Endothelial cell of umbilical vein (primary cell): ENCODE results near the gene SMC1B. TPM values are rescaled to one million over a fixed set of nuclear protein-coding genes. Genes with fewer than 3 reads are reported as not detected.

Experiments used
- BruUV-seq: library from RNA; stranded (reverse); fragments of 400-500 nt; replicated peaks from 2 replicates; lab custom pipeline; 2021; lab: Mats Ljungman, UMichigan
- CTCF ChIA-PET: fragments of 300-600, 350-600 bp; sonication (Branson Sonifier 250); formaldehyde crosslinking; loops from one replicate; lab custom pipeline; 2021; ENCODE audit warnings: antibody characterized with exemption, inconsistent platforms; lab: Charles Lee
- POLR2A ChIA-PET: fragments of 300-600, 350-600 bp; sonication (Branson Sonifier 250); formaldehyde crosslinking; loops from one replicate; lab custom pipeline; 2021; ENCODE audit warnings: antibody characterized with exemption, inconsistent platforms; lab: Charles Lee
- DNase-seq: peaks from one replicate; pipeline ENCODE4 v3.0.0-alpha.2; 2011; ENCODE audit warnings: low read depth, low spot score
- FAIRE-seq: peaks from 2 replicates; lab custom pipeline; 2011; peaks lifted over from hg19 to GRCh38; lab: Jason Lieb, UNC
- H2AFZ ChIP-seq: 2 replicates; pipeline ENCODE4 v1.6.0; 2012; ENCODE audit warnings: low read depth, low read length, control low read depth, inconsistent platforms
- H3K27ac ChIP-seq: 2 replicates; pipeline ENCODE4 v1.5.1; 2011; ENCODE audit warnings: low read depth, mild to moderate bottlenecking, control low read depth, low read length, moderate library complexity; ENCODE audit not compliant: insufficient read depth
- H3K27me3 ChIP-seq, 2 experiments: 2 replicates each; pipeline versions ENCODE4 v1.6.0 to v1.6.1; 2011; ENCODE audit warnings: low read length in 2 of 2, mixed read lengths in 1 of 2; ENCODE audit not compliant: control insufficient read depth in 2 of 2, insufficient read depth in 2 of 2
- H3K36me3 ChIP-seq, 2 experiments: 2 replicates in 1 of 2; 3 replicates in 1 of 2; pipeline ENCODE4 v1.5.1; 2011; ENCODE audit warnings: low read length in 2 of 2, mild to moderate bottlenecking in 1 of 2, moderate library complexity in 1 of 2; ENCODE audit not compliant: control insufficient read depth in 2 of 2, insufficient read depth in 2 of 2; ENCODE audit errors: extremely low read depth in 1 of 2
- H3K4me1 ChIP-seq: 3 replicates; pipeline ENCODE4 v1.5.1; 2011; ENCODE audit warnings: mild to moderate bottlenecking, low read length; ENCODE audit not compliant: control insufficient read depth, insufficient read depth; ENCODE audit errors: extremely low read depth
- H3K4me2 ChIP-seq: 2 replicates; pipeline ENCODE4 v1.6.1; 2011; ENCODE audit warnings: low read length, control low read depth, mixed read lengths; ENCODE audit not compliant: insufficient read depth
- H3K4me3 ChIP-seq, 3 experiments: fragments of 200-600 bp in 1 of 3; sonication (generic), shearing (Covaris generic) in 1 of 3; replicated peaks in 1 of 3; 2 replicates each; pipeline ENCODE4 v1.5.1; 2011 to 2016; ENCODE audit warnings: control low read depth in 3 of 3, low read length in 3 of 3, mild to moderate bottlenecking in 2 of 3, inconsistent platforms in 1 of 3, low read depth in 1 of 3, moderate library complexity in 1 of 3; ENCODE audit not compliant: insufficient read depth in 1 of 3
- H3K79me2 ChIP-seq: 2 replicates; pipeline ENCODE4 v1.6.0; 2012; ENCODE audit warnings: low read length, inconsistent platforms; ENCODE audit not compliant: control insufficient read depth, insufficient read depth
- H3K9ac ChIP-seq: replicated peaks from 2 replicates; pipeline ENCODE3; 2011; ENCODE audit warnings: low read length, control low read depth; ENCODE audit not compliant: insufficient read depth; ENCODE audit errors: extremely low read depth
- H3K9me1 ChIP-seq: replicated peaks from 3 replicates; pipeline ENCODE4 v1.6.0; 2011; ENCODE audit warnings: mild to moderate bottlenecking, low read length; ENCODE audit not compliant: control insufficient read depth, insufficient read depth; ENCODE audit errors: extremely low read depth
- H3K9me3 ChIP-seq: replicated peaks from 2 replicates; pipeline ENCODE4 v1.5.1; 2012; ENCODE audit warnings: low read length, inconsistent platforms; ENCODE audit not compliant: control insufficient read depth, insufficient read depth
- H4K20me1 ChIP-seq: replicated peaks from 2 replicates; pipeline ENCODE3; 2011; ENCODE audit warnings: mild to moderate bottlenecking, low read length; ENCODE audit not compliant: control insufficient read depth, insufficient read depth; ENCODE audit errors: extremely low read depth
- CTCF ChIP-seq, 2 donors: IDR thresholded peaks; 1 replicate in 1 of 2; 2 replicates in 1 of 2; pipeline ENCODE4 v1.5.1; 2011; ENCODE audit warnings: low read length in 2 of 2, mild to moderate bottlenecking in 2 of 2, moderate library complexity in 2 of 2, control low read depth in 1 of 2, inconsistent platforms in 1 of 2, low read depth in 1 of 2; ENCODE audit not compliant: insufficient read depth in 1 of 2; ENCODE audit errors: extremely low read depth in 1 of 2
- EZH2 ChIP-seq: IDR thresholded peaks from 2 replicates; pipeline ENCODE4 v1.6.1; 2012; ENCODE audit warnings: borderline replicate concordance, low read depth, mild to moderate bottlenecking, moderate library complexity, low read length, inconsistent platforms; ENCODE audit not compliant: severe bottlenecking
- FOS ChIP-seq: IDR thresholded peaks from 2 replicates; pipeline ENCODE4 v1.6.1; 2011; ENCODE audit warnings: mild to moderate bottlenecking, low read length, moderate library complexity, borderline replicate concordance; ENCODE audit not compliant: insufficient read depth
- GATA2 ChIP-seq: IDR thresholded peaks from 2 replicates; pipeline ENCODE4 v1.7.0; 2011; ENCODE audit warnings: low read depth, mild to moderate bottlenecking, moderate library complexity, mixed read lengths, low read length; ENCODE audit not compliant: insufficient read length, insufficient read depth
- JUN ChIP-seq: IDR thresholded peaks from 2 replicates; pipeline ENCODE4 v1.6.1; 2011; ENCODE audit warnings: borderline replicate concordance, low read depth; ENCODE audit not compliant: insufficient read length, insufficient read depth
- MAX ChIP-seq: IDR thresholded peaks from 2 replicates; pipeline ENCODE4 v1.6.1; 2011; ENCODE audit not compliant: insufficient read depth, insufficient read length
- MYC ChIP-seq: IDR thresholded peaks from one replicate; pipeline ENCODE4 v1.6.1; 2011; ENCODE audit warnings: mild to moderate bottlenecking, low read depth, low read length
- POLR2A ChIP-seq: IDR thresholded peaks from 2 replicates; pipeline ENCODE4 v1.6.1; 2012; ENCODE audit warnings: low read depth, mild to moderate bottlenecking, control low read depth, low read length
- POLR2AphosphoS5 ChIP-seq: IDR thresholded peaks from 2 replicates; pipeline ENCODE4 v1.6.1; 2012; ENCODE audit warnings: low read depth, mild to moderate bottlenecking, control low read depth, low read length, moderate library complexity; ENCODE audit not compliant: insufficient read depth
- dilution Hi-C: fragments of 300-500 bp; cut with MboI; formaldehyde crosslinking; loops from one replicate; pipeline ENCODE4 v1.15.0; 2019; ENCODE audit warnings: low sequenced_read_pairs; ENCODE audit not compliant: extremely low pct_ligation_motif_present
- intact Hi-C: fragments of 100-400 bp; cut with micrococcal nuclease; formaldehyde crosslinking; loops from one replicate; pipeline ENCODE4 v1.10.0; 2022
- polyA plus RNA-seq, 4 experiments: library from polyadenylated mRNA; depleted of rRNA in 3 of 4; stranded (reverse) in 3 of 4; unstranded in 1 of 4; fragments of >200 nt; gene quantifications; 2 replicates each; pipeline versions ENCODE4 v1.2.1 to v1.2.3, GENCODE V29; 2011 to 2012; ENCODE audit warnings: missing spikeins in 1 of 4
- total RNA-seq: library from RNA; stranded (reverse); gene quantifications from 2 replicates; pipeline ENCODE4 v1.2.3, GENCODE V29; 2021

SMC1B gene
- total and polyA plus RNA-seq, 2 donors (not counting 3 experiments of a cell fraction or from before 2014, with no cell fraction given) = 0.07 TPM; not detected in 1

GRCh38 chr22:45306139-45306538 is 107.3 kb downstream of the SMC1B start:
- H3K9ac ChIP-seq = no peak overlapping the region
- peaks cover 13% of the 10 kb centered on the region for H3K4me1 ChIP-seq
- H3K27ac ChIP-seq = no peak overlapping the region
- H4K20me1 ChIP-seq = no peaks in the 10 kb centered on the region
- dilution Hi-C loops = no loop called here
- ChIA-PET POLR2A (no interaction called here), CTCF (interaction anchor here (0.9 kb wide), 1 partner anchor 11 kb away, joined by 3 read pairs; no protein-coding TSS in a partner anchor)
- no peak overlapping the region for H3K4me3 ChIP-seq
- intact Hi-C loops = no loop called here
- DNase-seq (no peak), FAIRE-seq (no peak)
- peaks cover 11% of the 10 kb centered on the region for H3K79me2 ChIP-seq
- no peaks in the 10 kb centered on the region for H3K27me3 ChIP-seq
- no TSS peak for BruUV-seq
- TF ChIP-seq MAX = no peak
- TF ChIP-seq POLR2A = no peak
- TF ChIP-seq MYC = no peak
- TF ChIP-seq GATA2 = no peak
- no peak for TF ChIP-seq FOS
- TF ChIP-seq POLR2AphosphoS5 = no peak
- no peak for TF ChIP-seq CTCF (IDR thresholded peaks at IDR 0.05; ENCODE audit: extremely low read depth in 1 of 2, insufficient read depth in 1 of 2, low read depth in 1 of 2, low read length in 2 of 2)
- no peak for TF ChIP-seq EZH2
- no peak for TF ChIP-seq JUN
- H2AFZ ChIP-seq = no peak overlapping the region
- H3K9me1 ChIP-seq = no peaks in the 10 kb centered on the region
- H3K9me3 ChIP-seq = no peaks in the 10 kb centered on the region
- no peak overlapping the region for H3K4me2 ChIP-seq
- no peaks in the 10 kb centered on the region for H3K36me3 ChIP-seq
